ENCODE data around the gene L1CAM.

- no peak for TF ChIP-seq CTCF (IDR thresholded peaks at IDR 0.05)
- no peak for TF ChIP-seq POLR2A (IDR thresholded peaks at IDR 0.05)
Observed at GRCh38 chrX:153853180-153853901, 32.6 kb downstream of the L1CAM start.

Measured in adrenal gland (tissue), 5 donors.